IMR-90 (cell line): ENCODE data around the gene TFRC.

Experiments
- CHD1 ChIP-seq: IDR thresholded peaks from 2 replicates; pipeline ENCODE4 v1.6.1; 2012; ENCODE audit warnings: low read depth, low read length, improper control_type of control experiment
- ELK1 ChIP-seq: fragments of 150-350 bp; IDR thresholded peaks from 2 replicates; pipeline ENCODE4 v1.6.1; 2016; ENCODE audit warnings: low read depth, mild to moderate bottlenecking, low read length, moderate library complexity, borderline replicate concordance
- FOS ChIP-seq: fragments of 150-350 bp; IDR thresholded peaks from 2 replicates; pipeline ENCODE4 v1.6.1; 2016; ENCODE audit warnings: low read depth, low read length
- MAFK ChIP-seq: IDR thresholded peaks from 2 replicates; pipeline ENCODE4 v1.6.1; 2012; ENCODE audit warnings: low read depth, low read length, improper control_type of control experiment
- MAZ ChIP-seq: IDR thresholded peaks from 2 replicates; pipeline ENCODE4 v1.6.1; 2012; ENCODE audit warnings: low read depth, mild to moderate bottlenecking, low read length, improper control_type of control experiment, moderate library complexity, borderline replicate concordance
- MXI1 ChIP-seq: IDR thresholded peaks from 2 replicates; pipeline ENCODE4 v1.6.1; 2012; ENCODE audit warnings: low read depth, mild to moderate bottlenecking, low read length, moderate library complexity, borderline replicate concordance
- POLR2A ChIP-seq: IDR thresholded peaks from 2 replicates; pipeline ENCODE4 v1.6.1; 2012; ENCODE audit warnings: mild to moderate bottlenecking, low read depth, low read length
- RCOR1 ChIP-seq: IDR thresholded peaks from 2 replicates; pipeline ENCODE4 v1.6.1; 2012; ENCODE audit warnings: mild to moderate bottlenecking, low read length, improper control_type of control experiment; ENCODE audit not compliant: insufficient replicate concordance
- RFX5 ChIP-seq: IDR thresholded peaks from 2 replicates; pipeline ENCODE4 v1.8.0; 2012; ENCODE audit warnings: low read depth, mild to moderate bottlenecking, low read length, moderate library complexity
- SMC3 ChIP-seq: fragments of 150-350 bp; IDR thresholded peaks from 2 replicates; pipeline ENCODE4 v1.6.1; 2016; ENCODE audit warnings: low read depth, mild to moderate bottlenecking, antibody characterized with exemption, low read length, moderate library complexity
- TF ChIP-seq, protein P1 (sequence below): conservative IDR thresholded peaks from 2 replicates; pipeline ENCODE4 v1.5.1; 2012; ENCODE audit warnings: mild to moderate bottlenecking, low read depth, low read length, improper control_type of control experiment
- TF ChIP-seq, protein P2 (sequence below): fragments of 150-350 bp; IDR thresholded peaks from 2 replicates; pipeline ENCODE4 v1.6.1; 2017; ENCODE audit warnings: mild to moderate bottlenecking, antibody characterized with exemption, low read length, low read depth

DNA sequence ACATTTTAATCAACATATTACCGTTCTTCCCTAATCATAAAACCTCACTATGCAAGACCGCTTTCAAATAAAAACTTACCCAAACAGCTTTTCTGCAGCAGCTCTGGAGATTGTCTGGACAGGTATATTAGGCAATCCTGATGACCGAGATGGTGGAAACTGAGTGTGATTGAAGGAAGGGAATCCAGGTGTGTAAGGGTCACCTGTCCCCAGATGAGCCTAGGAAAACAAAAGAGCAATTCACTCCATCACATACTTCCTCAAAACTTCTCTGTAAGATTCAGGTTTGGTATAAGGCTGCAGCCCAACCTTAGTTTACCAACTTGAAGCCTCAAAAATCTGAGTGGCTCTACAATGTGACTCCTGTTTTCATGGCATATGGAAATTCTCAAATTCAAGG, 14.5 kb downstream of the TFRC start:
- TF ChIP-seq, protein P1, sequence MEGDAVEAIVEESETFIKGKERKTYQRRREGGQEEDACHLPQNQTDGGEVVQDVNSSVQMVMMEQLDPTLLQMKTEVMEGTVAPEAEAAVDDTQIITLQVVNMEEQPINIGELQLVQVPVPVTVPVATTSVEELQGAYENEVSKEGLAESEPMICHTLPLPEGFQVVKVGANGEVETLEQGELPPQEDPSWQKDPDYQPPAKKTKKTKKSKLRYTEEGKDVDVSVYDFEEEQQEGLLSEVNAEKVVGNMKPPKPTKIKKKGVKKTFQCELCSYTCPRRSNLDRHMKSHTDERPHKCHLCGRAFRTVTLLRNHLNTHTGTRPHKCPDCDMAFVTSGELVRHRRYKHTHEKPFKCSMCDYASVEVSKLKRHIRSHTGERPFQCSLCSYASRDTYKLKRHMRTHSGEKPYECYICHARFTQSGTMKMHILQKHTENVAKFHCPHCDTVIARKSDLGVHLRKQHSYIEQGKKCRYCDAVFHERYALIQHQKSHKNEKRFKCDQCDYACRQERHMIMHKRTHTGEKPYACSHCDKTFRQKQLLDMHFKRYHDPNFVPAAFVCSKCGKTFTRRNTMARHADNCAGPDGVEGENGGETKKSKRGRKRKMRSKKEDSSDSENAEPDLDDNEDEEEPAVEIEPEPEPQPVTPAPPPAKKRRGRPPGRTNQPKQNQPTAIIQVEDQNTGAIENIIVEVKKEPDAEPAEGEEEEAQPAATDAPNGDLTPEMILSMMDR, result no peak
- TF ChIP-seq CHD1 (no peak), ELK1 (no peak), MAZ (no peak), MAFK (no peak), POLR2A (no peak), RFX5 (no peak), SMC3 (no peak), FOS (no peak), MXI1 (no peak), RCOR1 (no peak)
- TF ChIP-seq, protein P2, sequence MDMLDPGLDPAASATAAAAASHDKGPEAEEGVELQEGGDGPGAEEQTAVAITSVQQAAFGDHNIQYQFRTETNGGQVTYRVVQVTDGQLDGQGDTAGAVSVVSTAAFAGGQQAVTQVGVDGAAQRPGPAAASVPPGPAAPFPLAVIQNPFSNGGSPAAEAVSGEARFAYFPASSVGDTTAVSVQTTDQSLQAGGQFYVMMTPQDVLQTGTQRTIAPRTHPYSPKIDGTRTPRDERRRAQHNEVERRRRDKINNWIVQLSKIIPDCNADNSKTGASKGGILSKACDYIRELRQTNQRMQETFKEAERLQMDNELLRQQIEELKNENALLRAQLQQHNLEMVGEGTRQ, result no peak
